Neutrophil (primary cell): ENCODE results near the gene MAPK14.

Experiments
- H3K27ac ChIP-seq: fragments of 200-600 bp; sonication (generic); 2 replicates; pipeline ENCODE4 v1.5.1; 2016; ENCODE audit warnings: mild to moderate bottlenecking, moderate library complexity
- H3K27me3 ChIP-seq: fragments of 200-600 bp; sonication (generic); 2 replicates; pipeline ENCODE4 v1.6.0; 2016; ENCODE audit warnings: mild to moderate bottlenecking
- H3K36me3 ChIP-seq: fragments of 200-600 bp; sonication (generic); 2 replicates; pipeline ENCODE4 v1.5.1; 2017
- H3K4me1 ChIP-seq, 2 experiments: fragments of 200-600 bp in 1 of 2; sonication (generic) in 1 of 2; 1 replicate in 1 of 2; 2 replicates in 1 of 2; pipeline versions ENCODE4 v1.5.1 to v1.6.1; 2013 to 2016; ENCODE audit warnings: low read depth in 1 of 2, low read length in 1 of 2, mild to moderate bottlenecking in 1 of 2, moderate library complexity in 1 of 2; ENCODE audit not compliant: control insufficient read depth in 1 of 2, insufficient read depth in 1 of 2
- H3K4me3 ChIP-seq, 2 experiments: fragments of 200-600 bp in 1 of 2; sonication (generic) in 1 of 2; 1 replicate in 1 of 2; 2 replicates in 1 of 2; pipeline ENCODE4 v1.5.1; 2013 to 2016; ENCODE audit warnings: low read depth in 1 of 2, low read length in 1 of 2, mild to moderate bottlenecking in 1 of 2, moderate library complexity in 1 of 2
- H3K9me3 ChIP-seq: fragments of 200-600 bp; sonication (generic); 2 replicates; pipeline ENCODE4 v1.5.1; 2016
- CTCF ChIP-seq: fragments of 200-600 bp; sonication (generic); IDR thresholded peaks from 2 replicates; pipeline ENCODE4 v1.5.1; 2016; ENCODE audit warnings: antibody characterized with exemption

Gene MAPK14

GRCh38 chr6:36054956-36055355 lies 27.3 kb downstream of the MAPK14 start:
- H3K9me3 ChIP-seq: no peaks in the 10 kb centered on the region
- H3K27me3 ChIP-seq: no peaks in the 10 kb centered on the region
- no peak overlapping the region for H3K4me3 ChIP-seq
- H3K27ac ChIP-seq: peak overlapping the region; percentile 55
- peaks cover 37% of the 10 kb centered on the region for H3K36me3 ChIP-seq
- no peak for TF ChIP-seq CTCF
- peaks cover 29 to 30% of the 10 kb centered on the region in 2 experiments for H3K4me1 ChIP-seq

GRCh38 chr6:36056178-36056577 lies 28.6 kb downstream of the MAPK14 start:
- Histone ChIP-seq H3K27ac (peak overlapping the region; percentile 55), H3K4me3 (no peak overlapping the region), H3K27me3 (no peaks in the 10 kb centered on the region), H3K4me1 (peaks cover 17 to 18% of the 10 kb centered on the region in 2 experiments), H3K9me3 (no peaks in the 10 kb centered on the region), H3K36me3 (peaks cover 50% of the 10 kb centered on the region)
- no peak for TF ChIP-seq CTCF

GRCh38 chr6:36061236-36061635 lies 33.6 kb downstream of the MAPK14 start:
- TF ChIP-seq CTCF: no peak
- H3K27me3 ChIP-seq: no peaks in the 10 kb centered on the region
- peaks cover 7 to 16% of the 10 kb centered on the region in 2 experiments for H3K4me1 ChIP-seq
- H3K4me3 ChIP-seq: no peak overlapping the region
- no peaks in the 10 kb centered on the region for H3K9me3 ChIP-seq
- H3K36me3 ChIP-seq: peaks cover 45% of the 10 kb centered on the region
- peak overlapping the region; percentile 26 for H3K27ac ChIP-seq

- no peak for TF ChIP-seq CTCF
- peaks cover 45% of the 10 kb centered on the region for H3K36me3 ChIP-seq
Observed at GRCh38 chr6:36062247-36062646, 34.6 kb downstream of the MAPK14 start.

GRCh38 chr6:36063318-36064060 lies 35.9 kb downstream of the MAPK14 start:
- no peaks in the 10 kb centered on the region for H3K9me3 ChIP-seq
- H3K4me1 ChIP-seq: peaks cover 8 to 23% of the 10 kb centered on the region in 2 experiments
- no peaks in the 10 kb centered on the region for H3K27me3 ChIP-seq
- TF ChIP-seq CTCF: no peak
- peak overlapping the region; percentile 58 for H3K27ac ChIP-seq
- peaks cover 45% of the 10 kb centered on the region for H3K36me3 ChIP-seq
- no peak overlapping the region for H3K4me3 ChIP-seq

More at GRCh38 chr6:36062247-36062646, 34.6 kb downstream of the MAPK14 start:
- peaks cover 8 to 23% of the 10 kb centered on the region in 2 experiments for H3K4me1 ChIP-seq
- no peaks in the 10 kb centered on the region for H3K9me3 ChIP-seq
- peak overlapping the region; percentile 30 for H3K27ac ChIP-seq
- no peak overlapping the region for H3K4me3 ChIP-seq
- no peaks in the 10 kb centered on the region for H3K27me3 ChIP-seq
